D721Med (cell line): ENCODE measurements around the gene HJURP.

Experiments
- DNase-seq: peaks from one replicate; pipeline ENCODE4 v3.0.0; 2011; ENCODE audit warnings: low spot score; ENCODE audit not compliant: insufficient read length
- FAIRE-seq: peaks from 2 replicates; lab custom pipeline; 2011; peaks lifted over from hg19 to GRCh38; lab: Jason Lieb, UNC
- TF ChIP-seq, protein P1 (sequence below): IDR thresholded peaks from 2 replicates; pipeline ENCODE4 v1.5.1; 2012; ENCODE audit warnings: mild to moderate bottlenecking, control low read depth; ENCODE audit not compliant: insufficient read depth; ENCODE audit errors: missing control alignments

HJURP gene

GRCh38 chr2:233803994-233804393, 50.3 kb downstream of the HJURP start:
- FAIRE-seq (no peak), DNase-seq (no peak)
- TF ChIP-seq, protein P1, sequence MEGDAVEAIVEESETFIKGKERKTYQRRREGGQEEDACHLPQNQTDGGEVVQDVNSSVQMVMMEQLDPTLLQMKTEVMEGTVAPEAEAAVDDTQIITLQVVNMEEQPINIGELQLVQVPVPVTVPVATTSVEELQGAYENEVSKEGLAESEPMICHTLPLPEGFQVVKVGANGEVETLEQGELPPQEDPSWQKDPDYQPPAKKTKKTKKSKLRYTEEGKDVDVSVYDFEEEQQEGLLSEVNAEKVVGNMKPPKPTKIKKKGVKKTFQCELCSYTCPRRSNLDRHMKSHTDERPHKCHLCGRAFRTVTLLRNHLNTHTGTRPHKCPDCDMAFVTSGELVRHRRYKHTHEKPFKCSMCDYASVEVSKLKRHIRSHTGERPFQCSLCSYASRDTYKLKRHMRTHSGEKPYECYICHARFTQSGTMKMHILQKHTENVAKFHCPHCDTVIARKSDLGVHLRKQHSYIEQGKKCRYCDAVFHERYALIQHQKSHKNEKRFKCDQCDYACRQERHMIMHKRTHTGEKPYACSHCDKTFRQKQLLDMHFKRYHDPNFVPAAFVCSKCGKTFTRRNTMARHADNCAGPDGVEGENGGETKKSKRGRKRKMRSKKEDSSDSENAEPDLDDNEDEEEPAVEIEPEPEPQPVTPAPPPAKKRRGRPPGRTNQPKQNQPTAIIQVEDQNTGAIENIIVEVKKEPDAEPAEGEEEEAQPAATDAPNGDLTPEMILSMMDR: no peak

- no peak for DNase-seq
- TF ChIP-seq, protein P1: no peak
- FAIRE-seq: no peak
Observed at GRCh38 chr2:233803292-233803911, 50.9 kb downstream of the HJURP start.

GRCh38 chr2:233802132-233802815, 52.1 kb downstream of the HJURP start:
- no peak for FAIRE-seq
- DNase-seq: no peak
- TF ChIP-seq, protein P1: no peak

DNA sequence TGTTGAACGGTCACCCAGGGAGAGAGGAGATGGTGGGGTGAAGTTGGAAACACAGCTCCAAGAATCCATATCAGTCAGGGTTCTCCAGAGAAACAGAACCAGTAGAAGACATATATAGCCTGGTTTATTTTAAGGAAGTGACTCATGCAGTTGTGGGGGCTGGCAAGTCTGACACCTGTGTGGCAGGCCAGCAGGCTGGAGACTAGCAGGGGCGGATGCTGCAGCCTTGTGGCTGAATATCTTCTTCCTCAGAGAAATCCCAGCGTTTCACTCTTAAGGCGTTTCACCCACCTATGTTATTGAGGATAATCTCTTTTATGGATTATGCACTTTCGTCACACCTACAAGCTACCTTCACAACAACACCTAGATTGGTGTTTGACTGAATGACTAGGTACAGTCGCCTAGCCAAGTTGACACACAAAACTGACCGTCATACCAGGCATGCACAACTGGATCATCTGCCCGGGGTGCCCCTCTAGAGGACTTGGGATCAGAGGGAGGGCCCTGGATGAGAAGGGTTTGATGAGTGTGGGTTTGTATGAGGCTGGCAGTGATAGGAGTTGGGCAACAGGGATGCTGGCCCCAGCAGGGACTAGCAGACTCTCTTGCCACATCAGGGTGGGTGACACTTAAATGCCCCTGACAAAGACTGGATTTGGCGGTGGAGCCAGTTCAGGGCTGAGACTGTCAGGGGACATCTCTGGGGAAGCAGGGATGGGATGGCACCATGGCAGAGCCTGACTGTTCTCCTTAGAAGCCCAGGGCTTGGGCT, 52.8 kb downstream of the HJURP start:
- DNase-seq (no peak), FAIRE-seq (no peak)
- TF ChIP-seq, protein P1: no peak

DNA sequence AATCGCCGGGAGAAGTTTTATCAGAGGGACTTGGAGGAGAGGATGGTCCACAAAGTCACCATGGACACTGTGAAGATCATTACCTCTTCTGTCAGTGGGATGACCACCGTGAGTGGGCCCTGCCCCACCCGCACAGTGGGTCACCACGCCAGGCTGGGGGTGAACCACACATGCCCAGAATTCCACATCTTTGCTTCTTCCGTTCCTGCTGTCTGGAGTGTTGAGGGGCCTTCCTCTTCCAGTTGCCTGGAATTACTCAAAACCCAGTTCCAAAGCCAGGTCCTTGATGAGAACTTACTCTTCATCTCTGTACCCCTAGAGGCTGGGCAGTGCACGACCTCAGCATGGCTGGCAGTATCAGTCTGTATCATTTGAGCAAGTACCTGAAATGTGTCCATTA, 54.1 kb downstream of the HJURP start:
- no peak for FAIRE-seq

GRCh38 chr2:233799716-233800115, 54.6 kb downstream of the HJURP start:
- DNase-seq: no peak
- FAIRE-seq: no peak
- TF ChIP-seq, protein P1: no peak

More for the DNA sequence above, 54.1 kb downstream of the HJURP start:
- TF ChIP-seq, protein P1: no peak
- no peak for DNase-seq
